Type B pancreatic cell (in vitro differentiated cells): ENCODE measurements around the gene PBX3. TPM values are rescaled to one million over a fixed set of nuclear protein-coding genes. Genes with fewer than 3 reads are reported as not detected.

Source experiments
- DNase-seq: peaks from one replicate; pipeline ENCODE4 v3.0.0; 2021; ENCODE audit warnings: mixed read lengths; ENCODE audit not compliant: unreplicated experiment; ENCODE audit errors: extremely low spot score
- H3K27ac Mint-ChIP-seq: 2 replicates; pipeline ENCODE4 v1.8.0; 2021; ENCODE audit warnings: mild to moderate bottlenecking, mixed read lengths
- H3K27me3 Mint-ChIP-seq: 2 replicates; pipeline ENCODE4 v1.8.0; 2021; ENCODE audit warnings: mixed read lengths
- H3K36me3 Mint-ChIP-seq: 2 replicates; pipeline ENCODE4 v1.8.0; 2021; ENCODE audit warnings: mixed read lengths
- H3K4me1 Mint-ChIP-seq: one replicate; pipeline ENCODE4 v1.8.0; 2021; ENCODE audit warnings: mixed read lengths; ENCODE audit not compliant: unreplicated experiment
- H3K4me3 Mint-ChIP-seq: 2 replicates; pipeline ENCODE4 v1.8.0; 2021; ENCODE audit warnings: mild to moderate bottlenecking, mixed read lengths
- H3K9me3 Mint-ChIP-seq: 2 replicates; pipeline ENCODE4 v1.8.0; 2021; ENCODE audit warnings: mixed read lengths
- CTCF ChIP-seq: fragments of 200-600 bp; sonication (generic); conservative IDR thresholded peaks from 2 replicates; pipeline ENCODE4 v1.5.0; 2021; ENCODE audit warnings: antibody characterized with exemption, mild to moderate bottlenecking
- total RNA-seq: library from RNA; stranded (reverse); gene quantifications from 2 replicates; pipeline ENCODE4 v1.2.1, GENCODE V29; 2021; ENCODE audit warnings: low replicate concordance

Gene PBX3
- total RNA-seq, 1 donor from 2014 or later: 60.9 TPM

- Mint-ChIP-seq H3K4me1 (no peaks in the 10 kb centered on the region), H3K27me3 (peaks cover 9% of the 10 kb centered on the region), H3K36me3 (no peaks in the 10 kb centered on the region), H3K4me3 (no peak overlapping the region), H3K9me3 (no peaks in the 10 kb centered on the region), H3K27ac (no peak overlapping the region)
- no peak for TF ChIP-seq CTCF
- peak; percentile 67 for DNase-seq
Measured at GRCh38 chr9:125989090-125989501, 241.9 kb downstream of the PBX3 start.

- H3K36me3 Mint-ChIP-seq: no peaks in the 10 kb centered on the region
- H3K27me3 Mint-ChIP-seq: peaks cover 9% of the 10 kb centered on the region
Measured at GRCh38 chr9:125989524-125990180, 242.5 kb downstream of the PBX3 start.

GRCh38 chr9:125990186-125990792 lies 243.1 kb downstream of the PBX3 start:
- Mint-ChIP-seq H3K27ac (no peak overlapping the region), H3K9me3 (no peaks in the 10 kb centered on the region), H3K36me3 (no peaks in the 10 kb centered on the region), H3K27me3 (peaks cover 6% of the 10 kb centered on the region), H3K4me3 (no peak overlapping the region), H3K4me1 (no peaks in the 10 kb centered on the region)
- no peak for TF ChIP-seq CTCF
- DNase-seq: no peak

More at GRCh38 chr9:125989524-125990180, 242.5 kb downstream of the PBX3 start:
- DNase-seq: peak; percentile 60
- no peak for TF ChIP-seq CTCF
- H3K4me1 Mint-ChIP-seq: no peaks in the 10 kb centered on the region
- H3K9me3 Mint-ChIP-seq: no peaks in the 10 kb centered on the region
- no peak overlapping the region for H3K4me3 Mint-ChIP-seq
- H3K27ac Mint-ChIP-seq: no peak overlapping the region

DNA sequence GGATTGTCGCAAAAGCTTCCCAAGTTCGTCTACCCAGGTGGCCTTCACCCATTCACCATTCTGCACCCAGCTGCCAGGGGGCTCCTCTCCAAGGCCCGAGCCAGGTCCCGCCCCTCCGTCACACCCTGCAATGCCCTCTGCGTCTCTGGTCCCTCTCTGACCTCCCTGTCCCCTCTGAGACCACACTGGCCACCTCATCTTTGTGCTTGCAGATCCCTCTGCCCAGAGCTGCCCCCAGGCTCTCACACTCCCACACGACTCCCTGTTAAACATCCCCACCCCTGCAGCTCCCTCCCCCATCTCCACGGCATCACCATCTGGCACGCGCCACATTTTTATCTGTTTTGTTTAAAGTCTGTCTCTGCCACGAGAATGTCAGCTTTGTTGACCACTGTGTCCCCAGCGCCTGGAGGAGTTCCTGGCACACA lies 243.6 kb downstream of the PBX3 start:
- H3K4me1 Mint-ChIP-seq: no peaks in the 10 kb centered on the region
- no peak overlapping the region for H3K27ac Mint-ChIP-seq
- TF ChIP-seq CTCF: no peak
- H3K9me3 Mint-ChIP-seq: no peaks in the 10 kb centered on the region
- H3K27me3 Mint-ChIP-seq: peaks cover 5% of the 10 kb centered on the region
- no peak overlapping the region for H3K4me3 Mint-ChIP-seq
- DNase-seq: peak; percentile 64
- no peaks in the 10 kb centered on the region for H3K36me3 Mint-ChIP-seq

GRCh38 chr9:125991886-125992529 lies 244.8 kb downstream of the PBX3 start:
- H3K36me3 Mint-ChIP-seq: no peaks in the 10 kb centered on the region
- DNase-seq: no peak
- H3K9me3 Mint-ChIP-seq: no peaks in the 10 kb centered on the region
- TF ChIP-seq CTCF: no peak
- no peaks in the 10 kb centered on the region for H3K4me1 Mint-ChIP-seq
- H3K4me3 Mint-ChIP-seq: no peak overlapping the region
- no peak overlapping the region for H3K27ac Mint-ChIP-seq
- peaks cover 9% of the 10 kb centered on the region for H3K27me3 Mint-ChIP-seq
